Measurements from ENCODE around the gene MTCL1.

Gene MTCL1

DNA sequence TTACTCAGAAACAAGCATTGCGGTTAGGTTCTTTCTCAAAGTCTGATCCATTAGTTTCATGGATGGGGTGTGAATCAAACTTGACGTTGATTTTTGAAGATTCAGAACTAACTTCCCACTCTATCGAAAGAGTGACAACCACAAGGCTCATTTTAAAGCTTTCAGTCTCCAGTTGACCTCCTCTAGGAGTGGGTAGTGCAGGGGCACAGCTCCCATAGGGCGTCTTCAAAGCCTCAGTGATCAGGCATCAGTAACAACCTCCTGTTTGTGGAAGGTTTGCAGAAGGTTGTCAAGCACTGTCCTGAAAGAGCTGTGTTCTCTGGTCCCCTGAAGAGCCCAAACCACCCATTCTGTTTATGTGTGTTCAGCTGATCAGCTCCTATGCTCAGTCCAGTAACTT is 10.2 kb downstream of the MTCL1 start:
- DNase-seq: no peak

DNA sequence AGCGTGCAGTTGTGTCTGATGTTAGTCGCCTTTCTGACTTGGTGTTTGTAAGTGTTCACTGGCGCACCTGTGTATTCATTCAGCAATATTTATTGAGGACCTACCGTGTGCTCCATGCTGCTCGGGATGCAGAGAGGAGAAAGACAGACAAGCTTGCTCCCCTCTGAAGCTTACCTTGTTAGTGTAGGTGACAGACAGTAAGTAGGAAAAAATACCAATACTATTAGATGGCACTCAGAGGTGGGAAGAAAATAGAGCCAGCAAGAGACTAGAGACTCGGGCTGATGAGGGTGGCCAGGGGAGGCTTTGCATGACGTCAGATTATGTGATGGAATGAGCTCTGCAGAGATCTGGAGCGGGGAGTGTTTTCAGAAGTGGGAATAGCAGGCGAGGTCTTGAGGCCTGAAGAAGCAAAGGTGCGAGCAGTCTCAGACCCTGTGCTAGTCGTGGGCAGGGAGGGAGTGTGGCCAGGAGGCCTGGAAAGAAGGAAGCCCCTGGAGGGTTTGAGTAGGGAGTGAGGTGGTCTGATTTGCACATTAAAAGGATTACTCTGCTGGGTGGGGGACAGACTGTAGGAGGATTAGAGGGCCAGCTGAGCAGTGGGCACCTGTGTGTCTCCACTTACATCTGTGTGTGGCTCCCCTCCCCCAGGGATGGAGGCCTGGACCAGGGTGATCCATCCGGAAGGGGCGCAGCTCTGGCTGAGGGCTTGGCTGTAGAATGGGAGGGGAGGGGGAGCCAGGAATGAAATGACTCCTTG is 11.8 kb downstream of the MTCL1 start:
- DNase-seq: no peak

DNA sequence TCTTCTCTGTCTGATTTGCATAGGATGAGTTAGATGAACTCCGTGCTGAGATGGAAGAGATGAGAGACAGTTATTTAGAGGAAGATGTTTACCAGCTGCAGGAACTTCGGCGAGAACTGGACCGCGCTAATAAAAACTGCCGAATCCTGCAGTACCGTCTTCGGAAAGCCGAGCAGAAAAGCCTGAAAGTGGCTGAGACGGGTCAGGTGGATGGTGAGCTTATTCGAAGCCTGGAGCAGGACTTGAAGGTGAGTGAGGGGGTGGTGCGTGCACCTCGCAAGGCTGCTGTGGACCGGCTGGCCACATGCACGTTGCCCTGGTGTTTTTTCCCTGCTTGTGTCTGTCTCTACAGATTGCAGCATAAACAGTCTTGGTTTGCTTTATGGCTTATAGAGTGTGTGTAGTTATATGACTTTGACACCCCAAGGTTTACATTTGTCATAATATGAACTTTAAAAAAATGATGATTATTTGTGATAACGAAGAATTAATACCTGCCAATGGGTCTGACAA is 13.1 kb downstream of the MTCL1 start:
- no peak for DNase-seq

DNA sequence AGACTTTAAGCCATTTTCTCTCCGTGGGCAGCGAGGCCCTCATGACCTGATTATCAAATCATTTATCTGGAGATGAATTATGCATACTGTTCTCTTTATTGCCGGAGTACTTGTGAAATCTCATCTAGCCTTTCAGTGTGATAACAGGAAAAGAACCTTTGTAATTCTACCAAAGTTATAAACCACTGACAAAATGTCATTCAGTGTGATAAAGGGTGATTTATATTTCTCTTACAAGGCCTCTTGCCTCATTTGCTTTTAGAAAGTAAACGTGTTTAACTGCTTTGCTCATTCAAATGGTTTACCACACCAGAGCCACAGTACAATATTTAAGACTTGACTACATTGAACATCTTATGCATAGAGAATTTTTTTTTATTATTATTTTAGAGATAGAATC is 13.8 kb downstream of the MTCL1 start:
- no peak for DNase-seq

DNA sequence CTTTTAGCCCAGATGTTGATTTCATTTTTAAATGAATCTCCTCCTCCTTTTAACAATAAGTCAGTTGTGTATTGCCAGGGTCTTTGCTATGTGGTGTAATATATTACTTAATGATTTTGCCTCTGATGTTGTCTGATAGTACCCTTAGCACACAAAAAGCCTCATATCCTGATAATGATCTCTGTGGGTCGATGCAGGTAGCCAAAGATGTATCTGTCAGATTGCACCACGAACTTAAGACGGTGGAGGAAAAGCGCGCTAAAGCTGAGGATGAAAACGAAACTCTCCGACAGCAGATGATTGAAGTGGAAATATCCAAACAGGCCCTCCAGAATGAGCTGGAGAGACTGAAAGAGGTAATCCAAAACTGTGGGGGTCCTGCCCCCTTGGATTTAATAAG is 14.8 kb downstream of the MTCL1 start:
- no peak for DNase-seq

DNA sequence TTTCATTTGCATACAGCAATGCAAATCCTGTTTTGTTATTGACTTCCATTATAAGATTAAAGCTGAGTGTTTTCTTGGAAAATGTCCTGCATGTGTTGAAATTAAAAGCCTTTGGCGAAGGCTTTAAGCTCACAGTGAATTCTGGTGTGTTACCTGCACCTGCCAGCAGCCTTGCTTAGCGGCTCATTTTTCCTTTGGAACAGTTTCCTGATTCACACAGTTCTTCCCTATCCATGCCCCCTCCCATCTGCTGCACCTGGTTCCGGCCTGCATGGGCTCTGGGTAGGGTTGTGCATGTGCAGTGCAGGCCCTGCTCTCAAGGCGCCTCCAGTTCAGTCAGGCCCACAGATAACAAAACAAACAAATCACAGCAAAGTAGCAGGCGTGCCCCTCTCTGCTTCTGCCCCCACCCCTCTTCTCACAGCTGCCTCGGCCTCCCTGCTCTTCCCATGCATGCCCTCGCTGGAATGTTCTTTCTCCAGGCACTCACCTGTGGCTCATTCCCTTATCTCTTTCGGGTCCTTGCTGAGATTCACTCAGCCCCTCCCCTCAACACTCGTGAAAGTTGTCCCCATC is 15.8 kb downstream of the MTCL1 start:
- no peak for DNase-seq

DNA sequence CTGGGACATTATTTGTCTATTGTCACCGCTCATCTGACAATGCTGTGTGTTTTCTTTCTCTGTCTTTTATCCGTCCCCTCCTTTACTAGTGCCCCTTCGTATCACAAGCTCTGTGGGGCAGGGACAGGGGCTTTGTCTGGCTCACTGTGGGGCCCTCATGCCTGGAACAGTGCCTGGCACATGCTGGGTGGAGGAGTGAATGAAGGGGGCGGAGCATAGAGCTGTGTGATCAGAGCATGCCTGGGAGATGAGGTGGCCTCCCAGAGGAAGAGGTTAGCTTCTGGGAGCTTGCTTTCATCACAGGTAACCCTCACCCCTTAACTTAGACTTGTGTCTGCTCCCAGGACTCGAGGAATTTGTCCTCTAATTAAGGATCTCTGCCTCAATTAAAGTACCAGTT is 16.4 kb downstream of the MTCL1 start:
- DNase-seq: no peak

DNA sequence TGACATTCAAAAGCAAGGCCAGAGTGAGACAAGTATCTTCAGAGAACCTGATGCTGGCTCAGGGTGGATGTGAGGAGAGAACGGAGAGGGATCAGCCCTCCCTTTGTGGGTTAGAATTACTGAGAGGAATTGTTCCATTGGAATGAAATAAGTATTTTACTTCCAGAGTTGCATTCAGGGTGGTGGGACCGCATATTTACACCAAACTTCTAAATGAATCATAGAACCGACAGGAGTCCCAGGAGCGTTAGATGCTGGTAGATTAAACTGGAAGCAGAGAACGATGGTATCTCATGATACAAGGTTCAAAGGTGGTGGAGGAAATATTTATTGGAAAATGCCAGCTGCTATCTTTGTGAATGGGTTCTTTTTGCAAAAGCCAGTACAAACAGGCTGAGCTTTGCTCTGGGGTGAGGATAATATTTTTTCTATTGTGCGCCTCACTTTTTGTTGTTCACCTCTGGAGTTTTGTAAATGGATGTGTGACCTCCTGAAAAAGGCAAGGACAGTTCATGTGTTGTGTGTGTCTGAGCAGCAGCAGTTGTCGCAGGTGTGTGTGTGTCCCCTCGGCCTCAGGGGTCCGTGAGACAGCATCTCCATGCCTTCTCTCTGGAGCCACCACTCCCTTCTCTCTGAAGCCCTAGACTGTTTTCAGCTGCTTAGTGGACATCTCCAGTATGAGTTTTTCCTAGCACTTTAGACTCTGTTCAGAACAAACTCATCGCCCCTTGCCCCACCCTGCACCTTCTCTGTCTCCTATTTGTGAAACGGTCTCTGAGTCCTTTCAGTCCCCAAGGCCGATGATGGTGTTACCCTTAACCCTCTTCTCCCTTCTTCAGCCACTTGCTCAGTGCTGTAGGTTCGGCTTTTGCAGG is 17.8 kb downstream of the MTCL1 start:
- no peak for DNase-seq

DNA sequence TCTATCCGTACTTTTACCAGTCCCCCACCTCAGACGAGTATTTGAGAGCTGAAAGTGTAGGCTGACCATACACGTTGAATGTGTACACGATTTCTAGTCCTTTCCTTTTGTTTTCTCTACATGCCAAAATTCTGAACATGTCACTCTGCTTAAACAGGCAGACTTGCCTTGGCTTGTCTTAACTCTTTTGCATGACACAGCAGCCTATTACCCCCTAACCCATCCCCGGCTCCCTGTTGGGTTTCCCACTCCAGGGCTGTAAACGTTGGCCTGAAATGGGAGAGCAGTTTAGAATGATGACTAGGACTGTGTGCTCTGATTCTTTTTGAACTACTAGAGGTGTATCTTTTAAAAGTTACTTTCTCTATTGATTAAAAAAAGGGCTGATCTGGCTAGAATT is 19.1 kb downstream of the MTCL1 start:
- no peak for DNase-seq

DNA sequence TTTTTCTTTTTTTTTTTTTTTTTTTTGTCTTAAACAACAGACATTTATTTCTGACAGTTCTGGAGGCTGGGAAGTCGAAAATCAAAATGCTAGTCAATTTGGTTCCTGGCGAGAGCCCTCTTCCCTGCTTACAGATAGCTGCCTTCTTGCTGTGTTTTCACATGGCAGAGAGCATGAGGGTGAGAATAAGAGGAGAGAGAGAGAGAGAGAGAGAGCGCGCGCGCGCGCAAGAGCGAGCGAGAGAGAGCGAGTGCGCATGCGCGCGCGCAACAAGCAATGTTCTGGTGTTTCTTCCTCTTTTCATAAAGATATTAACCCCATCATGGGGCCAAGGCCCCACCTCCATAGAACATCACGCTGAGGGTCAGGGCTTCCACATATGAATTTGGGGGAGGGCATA is 20.9 kb downstream of the MTCL1 start:
- no peak for DNase-seq

DNA sequence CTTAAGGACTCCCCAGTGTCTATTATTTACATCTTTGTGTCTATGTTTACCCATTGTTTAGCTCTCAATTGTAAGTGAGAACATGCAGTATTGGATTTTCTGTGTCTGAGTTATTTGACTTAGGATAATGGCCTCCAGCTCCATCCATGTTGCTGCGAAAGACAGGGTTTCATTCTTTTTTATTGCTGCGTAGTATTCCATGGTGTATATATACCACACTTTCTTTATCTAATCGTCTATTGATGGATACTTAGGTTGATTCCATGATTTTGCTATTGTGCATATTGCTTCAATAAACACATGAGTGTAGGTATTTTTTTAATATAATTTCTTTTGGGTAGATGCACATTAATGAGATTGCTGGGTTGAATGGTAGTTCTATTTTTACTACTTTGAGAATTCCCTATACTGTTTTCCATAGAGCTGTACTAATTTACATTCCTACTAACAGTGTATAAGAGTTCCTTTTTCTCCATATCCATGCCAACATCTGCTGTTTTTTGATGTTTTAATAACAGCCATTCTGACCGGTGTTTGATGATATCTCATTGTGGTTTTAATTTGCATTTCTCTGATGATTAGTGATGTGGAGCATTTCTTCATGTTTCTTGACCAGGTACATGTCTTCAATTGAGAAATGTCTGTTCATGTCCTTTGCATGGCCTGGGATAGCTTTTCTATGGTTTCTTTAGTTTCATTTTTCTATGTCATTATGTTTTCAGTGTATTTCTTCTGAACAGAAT is 21.8 kb downstream of the MTCL1 start:
- no peak for DNase-seq

DNA sequence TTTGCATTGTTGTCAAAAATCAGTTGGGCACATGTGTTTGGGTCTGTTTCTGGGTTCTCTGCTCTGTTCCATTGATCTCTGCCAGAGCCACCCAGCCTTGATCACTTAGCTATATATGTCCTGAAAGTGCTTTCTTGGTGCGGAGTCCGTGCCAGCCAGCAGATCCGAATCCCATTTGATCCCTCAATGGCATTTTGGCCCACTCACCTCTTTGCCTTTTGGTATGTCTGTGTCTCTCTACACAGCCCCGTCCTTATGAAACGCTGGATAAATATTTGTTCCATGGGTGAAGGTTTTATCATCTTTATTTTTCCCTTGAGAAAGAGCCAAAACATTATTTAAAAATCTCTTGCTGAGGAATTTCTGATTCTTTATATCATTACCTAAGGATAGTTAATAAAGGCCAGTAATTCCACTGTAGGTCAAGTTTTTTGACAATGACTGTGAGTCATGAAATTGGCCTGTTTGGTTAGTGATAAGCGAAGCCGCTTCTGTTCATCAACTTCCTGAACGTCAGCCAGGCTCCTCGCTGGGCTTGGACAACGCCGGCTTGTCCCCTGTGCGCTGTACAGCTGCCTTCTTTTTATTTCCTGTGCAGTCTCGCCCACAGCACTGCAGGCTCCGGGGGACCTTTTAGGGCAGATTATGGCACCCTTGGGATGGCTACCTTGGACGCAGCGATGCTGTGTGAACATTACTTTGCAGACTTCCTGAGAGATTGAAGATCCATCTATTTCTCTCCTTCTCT is 24.9 kb downstream of the MTCL1 start:
- no peak for DNase-seq

DNA sequence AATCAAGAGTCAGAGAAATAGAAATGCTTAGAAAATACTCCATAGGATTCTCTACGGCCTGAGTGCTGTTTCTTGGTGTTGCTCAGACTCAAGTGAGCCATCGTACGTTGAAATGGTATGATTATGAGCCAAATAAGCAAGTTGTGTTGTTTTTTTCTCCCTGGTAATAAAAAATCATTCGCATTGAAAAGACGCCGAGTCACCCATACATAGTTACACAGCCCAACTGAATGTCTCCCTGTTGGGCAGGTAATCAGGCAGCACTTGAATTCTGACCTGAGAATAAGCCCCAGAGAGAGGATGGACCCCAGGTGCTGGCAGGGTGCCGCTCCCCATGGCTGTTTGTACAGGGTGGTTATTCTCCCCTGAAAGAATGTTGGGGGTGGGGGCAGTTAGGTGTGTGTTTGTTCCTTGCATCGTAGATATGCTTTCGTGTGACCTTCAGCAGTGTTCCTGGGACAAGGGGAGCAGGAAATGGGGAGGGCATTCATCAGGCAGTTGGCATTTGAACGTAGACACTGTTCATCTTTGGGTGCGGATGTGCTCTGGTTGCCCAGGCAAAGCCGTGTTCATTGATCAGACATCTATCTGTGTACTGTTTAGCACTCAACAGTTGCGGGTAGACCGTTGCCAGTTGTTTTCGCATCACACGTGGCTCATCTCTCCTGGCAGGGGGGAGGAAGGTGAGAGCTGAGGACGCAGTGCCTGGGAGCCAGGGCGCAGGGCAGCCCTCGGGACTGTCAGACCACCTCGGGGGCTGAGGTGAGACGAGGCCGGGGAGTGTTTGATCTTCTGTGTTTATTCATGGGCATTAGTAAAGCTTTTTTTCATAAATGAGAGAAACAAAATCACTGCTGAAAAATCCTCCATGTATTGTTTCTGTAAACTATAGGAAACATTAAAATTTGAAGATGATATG is 27.3 kb downstream of the MTCL1 start:
- DNase-seq: no peak

DNA sequence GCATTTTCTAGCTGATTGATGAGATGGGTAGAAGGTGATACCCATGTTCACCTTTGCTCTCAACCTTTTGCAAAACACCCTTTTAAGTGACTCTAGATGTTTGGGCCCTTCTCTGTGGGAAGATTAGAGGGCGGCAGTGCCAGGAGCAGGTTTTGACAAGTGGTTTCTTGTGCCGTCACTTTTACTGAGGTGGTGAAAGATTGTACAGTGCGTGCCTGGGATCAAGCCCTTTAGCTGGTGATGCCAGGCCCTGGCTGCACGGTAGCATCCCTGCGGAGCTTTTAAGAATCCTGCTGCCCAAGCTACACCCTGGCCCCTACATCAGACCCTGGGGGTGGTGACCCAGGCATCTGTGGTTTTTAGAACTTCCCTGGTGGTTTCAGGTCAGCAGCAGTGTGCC is 29.1 kb downstream of the MTCL1 start:
- DNase-seq: no peak

DNA sequence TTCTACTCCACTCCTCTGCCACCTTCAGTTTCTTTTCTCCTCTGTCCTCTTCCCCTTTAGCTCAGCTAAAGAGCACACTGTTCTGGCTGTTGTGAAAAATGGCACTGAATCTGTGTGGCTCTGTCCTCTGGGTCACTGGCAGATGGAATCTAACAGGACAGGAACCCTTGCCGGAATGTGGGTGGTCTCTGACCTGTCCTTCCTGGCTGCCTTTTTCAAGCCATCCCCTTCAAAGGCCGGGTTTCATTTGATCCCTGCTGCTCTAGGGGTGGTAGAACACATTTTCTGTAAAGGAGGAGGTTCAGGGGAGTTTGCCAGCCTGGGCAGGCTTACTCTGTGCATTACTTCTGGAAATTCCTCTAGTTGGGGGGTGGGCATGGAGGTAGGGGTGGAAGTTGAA is 29.9 kb downstream of the MTCL1 start:
- no peak for DNase-seq

DNA sequence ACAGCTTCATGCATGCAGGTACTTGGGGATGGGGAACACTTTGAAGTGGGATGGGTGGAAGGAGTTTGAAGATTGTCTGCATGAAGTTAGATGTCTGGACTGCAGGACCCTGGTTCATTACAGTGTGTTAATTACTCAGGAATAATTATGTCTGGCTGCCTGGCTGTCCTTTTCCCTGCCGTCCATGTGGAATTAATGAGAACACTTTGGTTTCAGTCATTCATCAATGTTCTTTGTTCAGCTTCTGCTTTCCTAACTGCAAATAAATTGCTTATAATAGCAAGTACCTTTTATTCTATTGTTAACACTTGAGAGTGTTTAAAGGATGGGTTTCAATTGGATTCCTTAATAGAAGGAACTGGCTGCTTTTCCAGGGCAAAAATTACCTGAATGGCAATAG is 35.8 kb downstream of the MTCL1 start:
- DNase-seq: no peak

DNA sequence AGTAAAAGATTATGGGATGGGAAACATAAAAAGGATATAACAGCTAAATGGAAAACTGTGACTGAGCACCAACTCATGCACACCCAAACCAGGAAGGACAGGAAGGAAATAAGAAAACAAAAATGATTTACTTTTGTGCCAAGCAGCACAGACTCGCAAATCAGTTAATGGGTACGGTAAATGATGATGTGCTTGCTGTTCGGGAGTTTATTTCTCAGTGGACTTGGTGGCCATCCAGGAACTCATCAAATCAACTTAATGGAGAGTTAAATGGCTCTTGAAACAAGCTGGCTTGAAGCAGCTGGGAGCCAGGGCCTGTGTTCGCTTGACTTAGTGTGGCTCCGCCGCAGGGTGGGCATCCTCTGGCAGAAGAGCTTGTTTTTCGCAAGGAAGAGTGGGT is 36.2 kb downstream of the MTCL1 start:
- peak; percentile 39 for DNase-seq

DNA sequence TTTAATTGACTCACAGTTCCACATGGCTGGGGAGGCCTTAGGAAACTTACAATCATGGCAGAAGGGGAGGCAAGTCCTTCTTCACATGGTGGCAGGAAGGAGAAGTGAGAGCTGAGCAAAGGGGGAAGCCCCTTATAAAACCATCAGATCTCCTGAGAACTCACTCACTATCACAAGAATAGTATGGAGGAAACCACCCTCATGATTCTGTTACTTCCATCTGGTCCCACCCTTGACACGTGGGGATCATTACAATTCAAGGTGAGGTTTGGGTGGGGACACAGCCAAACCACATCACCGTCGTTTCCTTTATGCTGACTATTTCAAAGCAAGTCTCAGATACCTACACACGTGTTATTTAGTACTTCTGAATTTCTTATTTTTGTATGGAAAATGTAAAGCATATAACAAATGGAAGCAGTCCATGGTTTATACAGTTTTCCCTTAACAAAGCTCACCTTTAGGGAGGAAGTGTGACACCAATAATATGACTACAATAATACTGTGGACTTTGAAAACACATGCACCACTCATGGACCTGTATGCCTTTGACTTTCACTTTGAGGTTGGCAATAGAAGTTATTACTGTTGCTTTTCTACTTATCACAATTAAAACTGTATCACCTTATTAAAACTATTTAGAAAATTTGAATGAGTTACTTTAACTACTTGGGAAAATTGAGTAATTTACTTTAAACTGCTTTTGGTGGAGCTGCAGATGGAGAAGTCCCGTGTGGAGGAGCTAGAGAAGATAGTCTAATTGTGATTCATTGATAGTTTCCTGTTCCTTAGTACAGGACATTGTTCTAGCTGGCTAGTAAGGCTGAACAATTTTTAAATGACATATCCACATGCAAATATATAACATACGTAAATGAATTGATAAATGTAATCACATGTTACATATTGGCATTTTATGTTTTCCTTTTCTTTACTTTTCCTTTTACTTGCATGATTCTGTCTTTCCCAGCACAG is 37.3 kb downstream of the MTCL1 start:
- no peak for DNase-seq

DNA sequence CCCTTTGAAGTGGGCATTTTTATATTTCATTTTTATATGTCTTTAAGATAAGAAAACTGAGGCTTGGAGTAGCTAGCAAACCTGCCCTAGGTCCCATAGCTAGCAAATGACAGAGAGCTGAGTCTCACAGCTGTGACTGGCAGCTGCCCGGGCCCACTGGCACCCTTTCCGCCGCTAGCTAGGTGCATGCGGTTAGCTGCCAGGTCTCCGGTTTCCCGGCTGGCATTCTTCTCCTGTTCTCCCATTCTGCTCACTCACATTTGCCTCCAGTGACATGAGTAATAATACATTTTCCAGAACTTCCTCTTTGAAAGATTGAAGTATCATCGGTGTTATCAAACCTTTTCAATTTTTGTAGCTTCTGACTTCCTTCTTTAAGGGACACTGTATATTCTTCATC is 38.7 kb downstream of the MTCL1 start:
- DNase-seq: no peak

DNA sequence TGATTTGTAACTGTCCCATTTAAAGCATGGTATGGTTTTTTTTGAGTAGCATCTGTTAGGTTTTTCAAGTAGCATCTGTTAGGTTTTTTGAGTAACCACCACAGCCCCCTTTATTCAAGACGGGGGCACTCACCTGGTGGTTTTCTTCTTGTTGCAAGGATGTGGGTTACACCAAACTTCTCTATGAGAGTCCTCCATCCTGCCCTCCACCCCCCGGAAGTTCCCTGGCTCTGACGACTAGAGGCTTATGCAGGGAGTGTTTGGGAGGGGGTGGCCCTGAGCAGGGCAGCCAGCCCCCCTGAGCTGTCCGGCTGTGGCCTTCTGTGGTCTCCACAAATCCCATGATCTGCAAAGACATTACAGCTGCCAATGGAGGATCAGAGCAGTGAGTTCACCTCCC is 39.3 kb downstream of the MTCL1 start:
- DNase-seq: no peak

Measured in NCI-H1092 (cell line).